Breast epithelium (tissue), 3 donors: ENCODE results near the gene C19orf38.

Experiments used
- POLR2AphosphoS5 ChIP-seq, 3 donors: sonication (generic); formaldehyde crosslinking; IDR thresholded peaks; one replicate each; pipeline ENCODE4 v1.6.1; 2017; ENCODE audit warnings: antibody characterized with exemption in 3 of 3
- TF ChIP-seq, protein P1 (sequence below), 3 donors: fragments of 450-650 bp; IDR thresholded peaks; one replicate each; pipeline ENCODE4 v1.5.1; 2016 to 2017; ENCODE audit warnings: antibody characterized with exemption in 3 of 3, mild to moderate bottlenecking in 3 of 3, moderate library complexity in 3 of 3

DNA sequence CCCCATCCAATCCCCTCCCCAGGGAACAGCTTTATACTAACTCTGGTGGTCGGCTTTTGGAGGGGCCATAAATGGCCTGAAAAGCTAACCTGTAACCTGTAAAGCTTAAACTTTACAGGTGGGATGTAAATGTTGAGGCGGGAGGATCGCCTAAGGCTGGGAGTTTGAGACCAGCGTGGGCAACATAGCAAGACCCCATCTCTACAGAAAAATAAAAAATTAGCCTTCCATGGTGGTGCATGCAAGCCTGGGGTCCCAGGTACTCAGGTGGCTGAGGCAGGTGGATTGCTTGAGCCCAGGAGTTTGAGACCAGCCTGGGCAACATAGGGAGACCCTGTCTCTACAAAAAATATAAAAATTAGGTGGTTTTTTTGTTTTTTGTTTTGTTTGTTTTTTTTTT lies 41.7 kb downstream of the C19orf38 start:
- no peak for TF ChIP-seq POLR2AphosphoS5 (IDR thresholded peaks at IDR 0.05)
- TF ChIP-seq, protein P1, sequence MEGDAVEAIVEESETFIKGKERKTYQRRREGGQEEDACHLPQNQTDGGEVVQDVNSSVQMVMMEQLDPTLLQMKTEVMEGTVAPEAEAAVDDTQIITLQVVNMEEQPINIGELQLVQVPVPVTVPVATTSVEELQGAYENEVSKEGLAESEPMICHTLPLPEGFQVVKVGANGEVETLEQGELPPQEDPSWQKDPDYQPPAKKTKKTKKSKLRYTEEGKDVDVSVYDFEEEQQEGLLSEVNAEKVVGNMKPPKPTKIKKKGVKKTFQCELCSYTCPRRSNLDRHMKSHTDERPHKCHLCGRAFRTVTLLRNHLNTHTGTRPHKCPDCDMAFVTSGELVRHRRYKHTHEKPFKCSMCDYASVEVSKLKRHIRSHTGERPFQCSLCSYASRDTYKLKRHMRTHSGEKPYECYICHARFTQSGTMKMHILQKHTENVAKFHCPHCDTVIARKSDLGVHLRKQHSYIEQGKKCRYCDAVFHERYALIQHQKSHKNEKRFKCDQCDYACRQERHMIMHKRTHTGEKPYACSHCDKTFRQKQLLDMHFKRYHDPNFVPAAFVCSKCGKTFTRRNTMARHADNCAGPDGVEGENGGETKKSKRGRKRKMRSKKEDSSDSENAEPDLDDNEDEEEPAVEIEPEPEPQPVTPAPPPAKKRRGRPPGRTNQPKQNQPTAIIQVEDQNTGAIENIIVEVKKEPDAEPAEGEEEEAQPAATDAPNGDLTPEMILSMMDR (IDR thresholded peaks at IDR 0.05): no peak
